ENCODE results near the gene ADAMTS15.
"Not testable (repeated sequence)": the region's sequence is repeated elsewhere in the genome, so short reads cannot be mapped to it uniquely, and the experiment has no call there.

ADAMTS15 gene

DNA sequence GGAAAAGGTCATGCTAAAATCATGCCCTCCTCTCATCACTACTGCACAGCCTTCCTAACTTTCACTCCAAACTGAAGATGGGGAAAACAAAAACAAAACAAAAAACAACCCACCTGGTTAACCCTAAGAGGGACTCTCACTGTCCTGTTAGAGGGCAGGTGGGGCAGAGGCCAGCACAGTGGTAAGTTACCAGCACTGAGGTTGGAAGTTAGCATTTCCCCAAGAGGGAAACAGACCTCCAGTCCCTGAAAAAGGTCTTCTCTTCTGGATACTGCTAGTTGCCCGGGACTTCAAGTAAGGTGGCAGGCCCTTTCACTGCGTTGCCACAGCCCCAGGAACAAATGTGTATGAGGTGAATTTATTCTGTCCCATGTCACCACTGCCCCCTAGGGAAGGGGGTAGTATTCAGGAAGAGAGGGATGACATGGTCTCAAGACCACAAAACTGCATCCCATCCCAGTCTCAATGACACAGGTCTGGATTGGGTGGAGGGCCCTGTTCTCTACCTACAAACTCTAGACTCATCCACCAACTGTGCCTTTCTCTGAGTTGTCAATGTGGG lies 19.2 kb upstream of the ADAMTS15 start:
- Histone ChIP-seq H3K27ac (ENCODE audit: low read length) (no peak overlapping the region), H3K36me3 (ENCODE audit: insufficient read depth, low read depth, low read length) (no peaks in the 10 kb centered on the region), H3K9ac (ENCODE audit: low read depth, low read length) (no peak overlapping the region; the same call in 1 of the 2 replicates), H3K4me3 (ENCODE audit: low read length) (peak overlapping the region; percentile 62; the same call in 1 of the 2 replicates), H3K4me1 (ENCODE audit: insufficient read depth, low read length) (peaks cover 7% of the 10 kb centered on the region; the same call in 1 of the 2 replicates), H3K27me3 (ENCODE audit: insufficient read depth, low read length) (peaks cover 61% of the 10 kb centered on the region), H3K9me3 (ENCODE audit: insufficient read depth, low read depth, low read length) (no peaks in the 10 kb centered on the region)

DNA sequence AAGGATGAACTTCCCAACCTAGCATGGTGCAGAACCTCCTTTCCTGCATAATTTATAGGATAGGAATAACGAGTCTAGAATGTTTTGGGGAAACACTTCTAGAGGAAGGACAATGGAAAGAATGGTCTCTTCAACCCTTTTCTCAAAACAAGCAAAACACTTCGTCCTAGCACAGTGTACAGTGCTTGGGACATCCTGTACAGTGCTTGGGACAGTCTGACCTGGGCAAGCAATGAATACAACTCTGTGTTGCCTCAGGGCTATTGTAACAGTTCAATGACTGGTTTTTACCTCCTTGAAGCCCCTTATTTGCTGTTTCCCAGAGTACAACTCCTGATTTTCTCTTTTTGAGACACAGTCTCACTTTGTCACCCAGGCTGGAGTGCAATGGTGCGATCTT lies 18.5 kb upstream of the ADAMTS15 start:
- H3K27ac ChIP-seq (ENCODE audit: low read length) = no peak overlapping the region
- H3K4me3 ChIP-seq (ENCODE audit: low read length) = no peak overlapping the region
- H3K27me3 ChIP-seq (ENCODE audit: insufficient read depth, low read length) = peaks cover 53% of the 10 kb centered on the region
- peaks cover 7% of the 10 kb centered on the region; the same call in 1 of the 2 replicates for H3K4me1 ChIP-seq (ENCODE audit: insufficient read depth, low read length)
- no peak overlapping the region for H3K9ac ChIP-seq (ENCODE audit: low read depth, low read length)
- H3K9me3 ChIP-seq (ENCODE audit: insufficient read depth, low read depth, low read length) = no peaks in the 10 kb centered on the region
- no peaks in the 10 kb centered on the region for H3K36me3 ChIP-seq (ENCODE audit: insufficient read depth, low read depth, low read length)

DNA sequence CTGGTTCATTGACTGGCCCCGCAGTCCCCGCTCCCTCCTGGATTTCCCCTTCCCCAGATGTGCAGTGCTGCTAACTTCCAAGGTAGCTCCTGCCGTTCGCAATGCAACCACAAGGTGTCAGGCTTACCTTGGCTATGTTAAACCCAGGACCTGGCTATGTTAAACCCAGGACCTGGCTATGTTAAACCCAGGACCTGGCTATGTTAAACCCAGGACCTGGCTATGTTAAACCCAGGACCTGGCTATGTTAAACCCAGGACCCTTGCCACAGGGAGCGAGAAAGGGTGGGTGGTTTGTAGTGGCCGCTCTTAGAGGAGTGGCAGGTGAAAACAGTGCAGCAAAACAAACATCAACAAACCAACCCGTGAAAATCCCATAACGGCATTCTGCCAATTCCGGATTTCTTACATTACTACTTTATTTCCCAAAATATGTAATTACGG lies 17.1 kb upstream of the ADAMTS15 start:
- H3K9me3 ChIP-seq (ENCODE audit: insufficient read depth, low read depth, low read length) = no peaks in the 10 kb centered on the region
- H3K9ac ChIP-seq (ENCODE audit: low read depth, low read length) = no peak overlapping the region
- H3K27ac ChIP-seq (ENCODE audit: low read length) = no peak overlapping the region
- H3K4me3 ChIP-seq (ENCODE audit: low read length) = no peak overlapping the region
- no peaks in the 10 kb centered on the region for H3K36me3 ChIP-seq (ENCODE audit: insufficient read depth, low read depth, low read length)
- H3K4me1 ChIP-seq (ENCODE audit: insufficient read depth, low read length) = peaks cover 7% of the 10 kb centered on the region; the same call in 1 of the 2 replicates
- H3K27me3 ChIP-seq (ENCODE audit: insufficient read depth, low read length) = peaks cover 44% of the 10 kb centered on the region

DNA sequence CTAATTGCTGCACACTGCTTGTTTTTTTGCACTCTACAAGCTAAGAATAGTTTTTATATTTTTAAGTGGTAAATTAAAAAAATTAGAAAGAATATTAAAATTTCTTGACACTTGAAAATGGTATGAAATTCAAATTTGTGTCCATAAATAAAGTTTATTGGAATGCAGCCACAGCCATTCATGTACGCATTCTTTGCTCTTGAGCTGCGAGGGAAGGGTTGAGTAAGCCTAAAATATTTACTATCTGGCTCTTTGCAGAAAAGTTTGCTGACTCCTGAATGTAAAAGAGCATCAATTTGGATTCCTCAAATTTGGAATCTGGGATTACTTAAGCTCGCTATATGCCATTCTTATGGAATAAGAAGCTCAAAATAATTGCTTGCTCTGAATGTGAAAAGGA lies 16.6 kb upstream of the ADAMTS15 start:
- Histone ChIP-seq H3K4me3 (ENCODE audit: low read length) (no peak overlapping the region), H3K27me3 (ENCODE audit: insufficient read depth, low read length) (peaks cover 39% of the 10 kb centered on the region), H3K4me1 (ENCODE audit: insufficient read depth, low read length) (peaks cover 7% of the 10 kb centered on the region; the same call in 1 of the 2 replicates), H3K36me3 (ENCODE audit: insufficient read depth, low read depth, low read length) (no peaks in the 10 kb centered on the region), H3K9me3 (ENCODE audit: insufficient read depth, low read depth, low read length) (no peaks in the 10 kb centered on the region), H3K27ac (ENCODE audit: low read length) (no peak overlapping the region), H3K9ac (ENCODE audit: low read depth, low read length) (no peak overlapping the region)

DNA sequence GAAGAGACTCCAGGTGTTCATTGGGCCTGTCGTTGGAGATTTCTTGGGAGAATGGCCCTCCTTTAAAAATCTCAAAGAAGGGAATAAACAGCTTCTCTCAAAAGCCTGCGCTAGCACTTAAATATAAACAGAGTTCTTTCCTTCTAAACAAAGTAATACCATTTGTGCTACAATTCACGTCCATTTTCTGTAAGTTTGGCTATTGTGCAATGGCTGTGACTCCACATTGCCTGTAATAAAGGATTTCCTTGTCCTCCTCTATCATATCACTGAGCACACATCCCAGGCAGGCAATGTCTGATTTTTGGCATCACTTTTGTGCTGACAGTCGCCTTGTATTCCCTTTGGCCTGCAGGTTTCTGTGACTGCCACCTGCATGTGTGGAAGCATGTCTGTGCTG lies 15.1 kb upstream of the ADAMTS15 start:
- Histone ChIP-seq H3K9ac (ENCODE audit: low read depth, low read length) (no peak overlapping the region), H3K27ac (ENCODE audit: low read length) (no peak overlapping the region), H3K9me3 (ENCODE audit: insufficient read depth, low read depth, low read length) (no peaks in the 10 kb centered on the region), H3K4me3 (ENCODE audit: low read length) (no peak overlapping the region), H3K36me3 (ENCODE audit: insufficient read depth, low read depth, low read length) (no peaks in the 10 kb centered on the region), H3K4me1 (ENCODE audit: insufficient read depth, low read length) (peaks cover 7% of the 10 kb centered on the region; the same call in 1 of the 2 replicates), H3K27me3 (ENCODE audit: insufficient read depth, low read length) (peaks cover 27% of the 10 kb centered on the region)

DNA sequence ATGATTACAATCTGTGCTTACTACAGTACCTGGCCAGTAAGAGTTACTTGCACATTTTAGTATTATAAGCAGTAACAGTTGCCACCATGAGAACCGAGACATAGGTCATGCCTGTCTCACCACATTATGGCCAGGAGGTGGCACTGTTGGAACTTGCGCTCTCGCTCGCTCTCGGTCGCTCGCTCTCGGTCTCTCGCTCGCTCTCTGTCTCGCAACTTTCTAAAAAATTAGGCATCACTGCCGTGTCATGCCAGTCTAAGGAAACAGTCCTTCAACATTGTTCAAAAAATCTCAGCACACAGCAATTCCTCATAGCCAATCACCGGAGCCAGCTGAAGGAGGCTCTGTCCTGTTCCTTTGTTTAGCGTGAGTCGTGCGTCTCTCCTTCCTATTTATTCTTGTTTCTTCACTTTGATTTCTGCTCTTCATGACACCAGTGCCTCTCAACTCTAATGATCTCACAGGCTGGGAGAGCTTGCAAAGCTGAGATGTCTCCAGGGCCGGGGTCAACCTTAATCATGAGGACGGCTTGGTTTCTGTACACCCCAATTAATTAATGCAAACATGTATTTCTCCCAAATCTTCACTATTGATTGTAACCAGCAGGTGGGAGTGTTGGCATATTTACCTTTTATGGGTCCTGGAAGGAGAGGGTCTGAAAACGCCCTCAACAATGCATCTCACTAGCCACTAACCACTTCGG lies 13.8 kb upstream of the ADAMTS15 start:
- Histone ChIP-seq H3K4me1 (ENCODE audit: insufficient read depth, low read length) (no peaks in the 10 kb centered on the region), H3K27ac (ENCODE audit: low read length) (no peak overlapping the region), H3K27me3 (ENCODE audit: insufficient read depth, low read length) (peaks cover 14% of the 10 kb centered on the region)

DNA sequence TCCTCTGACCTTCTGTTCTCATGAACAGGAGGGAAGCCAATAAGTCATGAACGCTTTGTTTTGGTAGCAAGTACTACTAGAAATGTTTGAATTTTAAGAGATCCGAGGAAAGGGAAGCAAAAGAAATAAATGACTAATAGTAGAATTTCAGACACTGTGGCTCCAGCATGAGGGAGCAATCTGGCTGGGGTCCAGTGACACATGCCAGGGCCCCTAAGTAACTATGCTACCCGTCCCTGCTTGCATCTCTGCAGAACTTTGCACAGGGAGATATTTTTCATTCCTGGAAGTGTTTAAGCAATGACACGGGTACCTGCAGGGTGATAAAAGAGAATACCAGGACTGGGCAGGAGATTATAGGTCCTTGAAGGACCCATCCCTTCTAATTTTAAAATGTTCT lies 12.8 kb upstream of the ADAMTS15 start:
- H3K4me3 ChIP-seq (ENCODE audit: low read length) = no peak overlapping the region
- H3K9me3 ChIP-seq (ENCODE audit: insufficient read depth, low read depth, low read length) = no peaks in the 10 kb centered on the region
- no peak overlapping the region for H3K27ac ChIP-seq (ENCODE audit: low read length)
- peaks cover 4% of the 10 kb centered on the region; the same call in 1 of the 2 replicates for H3K27me3 ChIP-seq (ENCODE audit: insufficient read depth, low read length)
- H3K36me3 ChIP-seq (ENCODE audit: insufficient read depth, low read depth, low read length) = no peaks in the 10 kb centered on the region
- H3K9ac ChIP-seq (ENCODE audit: low read depth, low read length) = no peak overlapping the region
- no peaks in the 10 kb centered on the region for H3K4me1 ChIP-seq (ENCODE audit: insufficient read depth, low read length)

More for the DNA sequence above, 13.8 kb upstream of the ADAMTS15 start:
- Histone ChIP-seq H3K36me3 (ENCODE audit: insufficient read depth, low read depth, low read length) (no peaks in the 10 kb centered on the region), H3K9ac (ENCODE audit: low read depth, low read length) (peak overlapping the region; percentile 77), H3K4me3 (ENCODE audit: low read length) (peak overlapping the region; percentile 92), H3K9me3 (ENCODE audit: insufficient read depth, low read depth, low read length) (no peaks in the 10 kb centered on the region)

DNA sequence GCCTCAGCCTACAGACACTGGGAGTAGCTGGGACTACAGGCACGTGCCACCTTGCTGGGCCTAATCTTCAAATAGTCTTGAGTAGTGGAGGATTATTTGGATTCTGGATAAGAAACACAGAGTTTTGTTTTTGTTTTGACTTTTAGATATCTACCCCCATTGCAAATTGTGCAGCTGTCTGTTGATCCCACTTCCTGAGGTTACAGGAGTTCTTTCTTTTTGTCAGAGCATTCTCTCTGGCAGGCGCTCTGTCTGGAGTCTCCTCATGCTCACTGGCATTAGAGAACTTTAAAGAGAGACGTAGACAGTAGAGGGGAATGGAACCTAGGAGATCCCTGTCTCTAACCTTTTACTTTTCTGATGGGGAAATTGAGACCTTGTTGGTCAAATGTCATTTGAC lies 12.3 kb upstream of the ADAMTS15 start:
- H3K4me1 ChIP-seq (ENCODE audit: insufficient read depth, low read length) = no peaks in the 10 kb centered on the region
- no peaks in the 10 kb centered on the region for H3K36me3 ChIP-seq (ENCODE audit: insufficient read depth, low read depth, low read length)
- H3K9ac ChIP-seq (ENCODE audit: low read depth, low read length) = no peak overlapping the region
- H3K27ac ChIP-seq (ENCODE audit: low read length) = no peak overlapping the region
- no peak overlapping the region for H3K4me3 ChIP-seq (ENCODE audit: low read length)
- 0 out of 2 replicates have a peak, but pooled peaks cover 3% of the 10 kb centered on the region for H3K27me3 ChIP-seq (ENCODE audit: insufficient read depth, low read length)
- H3K9me3 ChIP-seq (ENCODE audit: insufficient read depth, low read depth, low read length) = no peaks in the 10 kb centered on the region

DNA sequence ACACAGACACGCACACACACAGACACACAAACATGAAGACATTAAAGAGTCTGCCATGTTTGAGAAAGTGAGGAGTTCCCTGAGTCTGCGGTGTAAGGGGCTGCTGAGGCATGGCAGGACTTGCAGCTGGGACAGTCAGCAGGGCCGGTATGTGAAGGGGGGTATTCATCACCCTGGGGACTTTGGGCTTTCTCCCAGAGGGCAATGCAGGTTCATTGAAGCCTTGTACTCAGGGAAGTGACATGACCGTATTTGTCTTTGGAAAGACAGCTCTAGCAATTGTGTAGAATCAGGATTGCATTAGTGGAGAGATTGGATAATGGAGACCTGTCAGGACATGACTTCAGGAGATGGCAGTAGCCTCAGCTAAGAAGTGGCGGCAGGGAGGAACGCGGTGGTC lies 10.6 kb upstream of the ADAMTS15 start:
- Histone ChIP-seq H3K4me3 (ENCODE audit: low read length) (no peak overlapping the region), H3K9ac (ENCODE audit: low read depth, low read length) (no peak overlapping the region), H3K27ac (ENCODE audit: low read length) (no peak overlapping the region), H3K4me1 (ENCODE audit: insufficient read depth, low read length) (no peaks in the 10 kb centered on the region), H3K9me3 (ENCODE audit: insufficient read depth, low read depth, low read length) (no peaks in the 10 kb centered on the region), H3K27me3 (ENCODE audit: insufficient read depth, low read length) (0 out of 2 replicates have a peak, but pooled peaks cover 3% of the 10 kb centered on the region), H3K36me3 (ENCODE audit: insufficient read depth, low read depth, low read length) (no peaks in the 10 kb centered on the region)

DNA sequence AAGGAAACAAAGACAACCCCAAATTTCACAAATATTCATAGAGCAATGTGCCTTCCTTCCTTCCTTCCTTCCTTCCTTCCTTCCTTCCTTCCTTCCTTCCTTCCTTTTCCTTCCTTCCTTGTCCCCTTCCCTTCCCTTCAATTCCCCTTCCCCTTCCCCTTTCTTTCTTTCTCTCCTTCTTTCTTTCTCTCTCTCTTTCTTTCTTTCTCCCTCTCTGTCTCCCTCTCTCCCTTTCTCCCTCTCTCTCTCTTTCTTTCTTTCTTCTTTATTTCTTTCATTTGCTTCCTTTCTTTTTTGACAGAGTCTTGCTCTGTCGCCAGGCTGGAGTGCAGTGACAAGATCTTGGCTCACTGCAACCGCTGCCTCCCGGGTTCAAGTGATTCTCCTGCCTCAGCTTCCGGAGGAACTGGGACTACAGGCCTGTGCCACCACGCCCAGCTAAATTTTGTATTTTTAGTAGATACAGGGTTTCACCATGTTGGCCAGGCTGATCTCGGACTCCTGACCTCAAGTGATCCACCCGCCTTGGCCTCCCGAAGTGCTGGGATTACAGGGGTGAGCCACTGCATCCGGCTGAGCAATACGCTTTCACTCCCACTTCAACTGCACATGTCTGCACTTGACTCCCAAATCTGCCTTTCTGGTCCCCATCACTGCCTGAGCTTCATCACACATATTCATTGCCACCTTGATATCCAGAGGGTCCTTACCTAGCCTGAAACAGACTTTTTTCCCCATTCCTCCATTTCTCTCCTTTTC lies 9.9 kb upstream of the ADAMTS15 start:
- H3K36me3 ChIP-seq (ENCODE audit: insufficient read depth, low read depth, low read length); H3K4me1 ChIP-seq (ENCODE audit: insufficient read depth, low read length); H3K27me3 ChIP-seq (ENCODE audit: insufficient read depth, low read length); H3K9ac ChIP-seq (ENCODE audit: low read depth, low read length); H3K27ac ChIP-seq (ENCODE audit: low read length); H3K4me3 ChIP-seq (ENCODE audit: low read length); H3K9me3 ChIP-seq (ENCODE audit: insufficient read depth, low read depth, low read length): not testable (repeated sequence)

DNA sequence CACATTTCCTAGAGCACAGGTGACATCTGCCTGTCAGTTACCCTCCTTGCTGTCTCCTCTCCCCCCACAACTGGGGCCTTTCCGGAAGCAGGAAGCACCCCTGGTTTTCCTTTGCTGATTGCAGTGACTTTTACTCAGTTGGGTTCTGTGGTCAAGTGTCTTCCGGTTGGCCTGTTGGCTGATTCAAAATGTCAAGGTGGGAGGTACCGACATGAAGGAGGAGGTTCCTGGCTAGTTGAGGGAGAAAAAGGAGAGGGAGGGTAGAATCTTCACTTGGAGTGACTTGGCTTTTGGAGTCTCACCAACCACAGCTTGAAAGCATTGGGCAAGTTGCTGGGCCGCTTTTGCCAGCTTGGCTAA lies 9.3 kb upstream of the ADAMTS15 start:
- Histone ChIP-seq H3K36me3 (ENCODE audit: insufficient read depth, low read depth, low read length) (no peaks in the 10 kb centered on the region), H3K27ac (ENCODE audit: low read length) (no peak overlapping the region), H3K27me3 (ENCODE audit: insufficient read depth, low read length) (0 out of 2 replicates have a peak, but pooled peaks cover 3% of the 10 kb centered on the region), H3K4me3 (ENCODE audit: low read length) (no peak overlapping the region), H3K9ac (ENCODE audit: low read depth, low read length) (no peak overlapping the region), H3K9me3 (ENCODE audit: insufficient read depth, low read depth, low read length) (no peaks in the 10 kb centered on the region), H3K4me1 (ENCODE audit: insufficient read depth, low read length) (no peaks in the 10 kb centered on the region)

Data from iPS-20b (cell line).